GM12878 (cell line): ENCODE results near the gene ANKRD33B. TPM values are rescaled to one million over a fixed set of nuclear protein-coding genes. Genes with fewer than 3 reads are reported as not detected.
A peak's percentile ranks its signal among the peaks of the same experiment; 100 is the strongest.

ENCODE experiments used
- ATAC-seq: fragments of 200-7000 bp; cut with Tn5 transposase; 3 replicates; pipeline ENCODE4 v1.9.1; 2020; ENCODE audit warnings: mild to moderate bottlenecking, moderate library complexity
- BruUV-seq: library from RNA; stranded (reverse); fragments of 400-500 nt; replicated peaks from 2 replicates; lab custom pipeline; 2021; lab: Mats Ljungman, UMichigan
- CTCF ChIA-PET: fragments of 300-600 bp; sonication (Branson Sonifier 250); formaldehyde crosslinking; extraction: SDS; loops from one replicate; lab custom pipeline; 2021; ENCODE audit warnings: inconsistent platforms; lab: Yijun Ruan, JAX
- POLR2A ChIA-PET: fragments of 350-600 bp; formaldehyde crosslinking; extraction: SDS; loops from one replicate; lab custom pipeline; 2021; ENCODE audit warnings: inconsistent platforms; lab: Charles Lee
- RAD21 ChIA-PET: fragments of 300-600 bp; sonication (Branson Sonifier 250); formaldehyde crosslinking; loops from one replicate; lab custom pipeline; 2023; ENCODE audit warnings: antibody characterized with exemption; ENCODE audit not compliant: unreplicated experiment; lab: Charles Lee
- SMC1A ChIA-PET: fragments of 300-600 bp; sonication (Branson Sonifier 250); formaldehyde crosslinking; loops from one replicate; lab custom pipeline; 2023; ENCODE audit not compliant: unreplicated experiment, uncharacterized antibody; lab: Charles Lee
- DNase-seq: peaks from one replicate; pipeline ENCODE4 v3.0.0-alpha.2; 2011; ENCODE audit warnings: low read depth, low spot score
- FAIRE-seq: peaks from 3 replicates; lab custom pipeline; 2011; peaks lifted over from hg19 to GRCh38; lab: Jason Lieb, UNC
- H2AFZ ChIP-seq: 2 replicates; pipeline ENCODE4 v1.6.0; 2011; ENCODE audit warnings: low read depth, low read length, control low read depth; ENCODE audit not compliant: control insufficient read depth
- H3K27ac ChIP-seq: 2 replicates; pipeline ENCODE4 v1.5.1; 2011; ENCODE audit warnings: control low read depth; ENCODE audit not compliant: control insufficient read depth, insufficient read depth
- H3K27me3 ChIP-seq, 2 experiments: replicated peaks in 1 of 2; 2 replicates each; pipeline versions ENCODE4 v1.6.0 to v1.6.1; 2011; ENCODE audit warnings: low read length in 1 of 2; ENCODE audit not compliant: control insufficient read depth in 2 of 2, insufficient read depth in 2 of 2
- H3K36me3 ChIP-seq, 2 experiments: 2 replicates each; pipeline ENCODE4 v1.5.1; 2011; ENCODE audit warnings: low read length in 1 of 2; ENCODE audit not compliant: control insufficient read depth in 2 of 2, insufficient read depth in 2 of 2
- H3K4me1 ChIP-seq: 2 replicates; pipeline ENCODE4 v1.6.1; 2011; ENCODE audit warnings: mild to moderate bottlenecking, low read length, moderate library complexity, mixed read lengths; ENCODE audit not compliant: control insufficient read depth, insufficient read depth
- H3K4me2 ChIP-seq: 2 replicates; pipeline ENCODE4 v1.6.0; 2011; ENCODE audit warnings: control low read depth; ENCODE audit not compliant: control insufficient read depth, insufficient read depth
- H3K4me3 ChIP-seq: fragments of 200-600 bp; sonication (generic); 2 replicates; pipeline ENCODE4 v1.5.1; 2016
- H3K79me2 ChIP-seq: 2 replicates; pipeline ENCODE4 v1.6.0; 2011; ENCODE audit warnings: low read length; ENCODE audit not compliant: control insufficient read depth, insufficient read depth
- H3K9ac ChIP-seq: 2 replicates; pipeline ENCODE4 v1.8.0; 2011; ENCODE audit warnings: low read length, control low read depth, mixed read lengths; ENCODE audit not compliant: control insufficient read depth, insufficient read depth
- H3K9me3 ChIP-seq: replicated peaks from 3 replicates; pipeline ENCODE4 v1.5.1; 2011; ENCODE audit warnings: mild to moderate bottlenecking, low read length; ENCODE audit not compliant: control insufficient read depth, insufficient read depth
- H4K20me1 ChIP-seq: 2 replicates; pipeline ENCODE4 v1.6.0; 2011; ENCODE audit not compliant: control insufficient read depth, insufficient read depth
- ATF2 ChIP-seq: IDR thresholded peaks from 2 replicates; pipeline ENCODE4 v1.6.1; 2012; ENCODE audit warnings: low read length, inconsistent platforms
- ATF3 ChIP-seq: IDR thresholded peaks from 2 replicates; pipeline ENCODE4 v1.6.1; 2011; ENCODE audit warnings: low read depth, mild to moderate bottlenecking, low read length, moderate library complexity, borderline replicate concordance; ENCODE audit errors: extremely low read depth
- BMI1 ChIP-seq: fragments of 450-650 bp; IDR thresholded peaks from 2 replicates; pipeline ENCODE4 v1.6.1; 2016; ENCODE audit warnings: mild to moderate bottlenecking, moderate library complexity, borderline replicate concordance
- CEBPB ChIP-seq, 2 experiments: fragments of 150-350 bp in 1 of 2; IDR thresholded peaks; 2 replicates each; pipeline ENCODE4 v1.6.1; 2012 to 2014; ENCODE audit warnings: low read depth in 2 of 2, low read length in 2 of 2, borderline replicate concordance in 1 of 2, inconsistent platforms in 1 of 2
- CHD1 ChIP-seq: IDR thresholded peaks from 2 replicates; pipeline ENCODE4 v1.6.1; 2012; ENCODE audit warnings: low read depth, low read length, improper control_type of control experiment
- CTCF ChIP-seq, 3 experiments: IDR thresholded peaks in 2 of 3; conservative IDR thresholded peaks in 1 of 3; 2 replicates each; pipeline ENCODE4 v1.5.1; 2011; ENCODE audit warnings: low read depth in 3 of 3, low read length in 3 of 3, mild to moderate bottlenecking in 3 of 3, control low read depth in 2 of 3, moderate library complexity in 2 of 3, inconsistent platforms in 1 of 3, mixed read lengths in 1 of 3; ENCODE audit not compliant: control insufficient read depth in 2 of 3, insufficient read depth in 1 of 3; ENCODE audit errors: extremely low read depth in 1 of 3
- ELK1 ChIP-seq: IDR thresholded peaks from 2 replicates; pipeline ENCODE4 v1.6.1; 2012; ENCODE audit warnings: low read depth, low read length, improper control_type of control experiment
- ESRRA ChIP-seq: IDR thresholded peaks from 2 replicates; pipeline ENCODE4 v1.6.1; 2012; ENCODE audit warnings: mild to moderate bottlenecking, low read length, improper control_type of control experiment
- HCFC1 ChIP-seq: fragments of 150-350 bp; IDR thresholded peaks from 2 replicates; pipeline ENCODE4 v1.6.1; 2014; ENCODE audit warnings: low read length
- IRF4 ChIP-seq: IDR thresholded peaks from 2 replicates; pipeline ENCODE4 v1.6.1; 2011; ENCODE audit warnings: low read depth, low read length
- JUNB ChIP-seq: IDR thresholded peaks from 2 replicates; pipeline ENCODE4 v1.6.1; 2016; ENCODE audit warnings: antibody characterized with exemption, mild to moderate bottlenecking
- MAX ChIP-seq: IDR thresholded peaks from 2 replicates; pipeline ENCODE4 v1.6.1; 2012; ENCODE audit warnings: low read depth, low read length, improper control_type of control experiment
- MTA3 ChIP-seq: IDR thresholded peaks from 2 replicates; pipeline ENCODE4 v1.6.1; 2012; ENCODE audit warnings: low read length, inconsistent platforms, borderline replicate concordance
- MXI1 ChIP-seq: fragments of 150-350 bp; IDR thresholded peaks from 2 replicates; pipeline ENCODE4 v1.6.1; 2011; ENCODE audit warnings: low read depth, mild to moderate bottlenecking, inconsistent platforms, low read length, improper control_type of control experiment
- NR2F1 ChIP-seq: fragments of 450-650 bp; conservative IDR thresholded peaks from 2 replicates; pipeline ENCODE4 v1.6.1; 2017; ENCODE audit warnings: mild to moderate bottlenecking
- RBBP5 ChIP-seq: fragments of 200-600 bp; sonication (generic); conservative IDR thresholded peaks from 2 replicates; pipeline ENCODE4 v1.6.1; 2016
- RUNX3 ChIP-seq: IDR thresholded peaks from 2 replicates; pipeline ENCODE4 v1.6.1; 2012; ENCODE audit warnings: low read length, inconsistent platforms
- SMARCA5 ChIP-seq: fragments of 450-650 bp; IDR thresholded peaks from 2 replicates; pipeline ENCODE4 v1.6.1; 2017; ENCODE audit warnings: mild to moderate bottlenecking
- ZNF384 ChIP-seq: IDR thresholded peaks from 2 replicates; pipeline ENCODE4 v1.6.1; 2012; ENCODE audit warnings: low read depth, mild to moderate bottlenecking, low read length, improper control_type of control experiment, borderline replicate concordance
- WGBS: methylation state at CpG from one replicate; pipeline ENCODE4 v1.1.6; 2016; ENCODE audit warnings: low lambda C conversion rate; ENCODE audit not compliant: insufficient replicate concordance, insufficient coverage; ENCODE audit errors: missing lambda C conversion rate; 5-methylcytosine and 5-hydroxymethylcytosine counted together
- in situ Hi-C: fragments of 300-500 bp; cut with MboI; formaldehyde crosslinking; loops from 9 replicates; pipeline ENCODE4 v1.14.3; 2018; ENCODE audit warnings: mixed read lengths
- intact Hi-C: fragments of 100-400 bp; cut with micrococcal nuclease; formaldehyde crosslinking; loops from one replicate; pipeline ENCODE4 v1.14.2; 2022; ENCODE audit not compliant: unreplicated experiment
- polyA plus RNA-seq, 11 experiments: library from polyadenylated mRNA; depleted of rRNA in 4 of 11; unstranded in 6 of 11; stranded (reverse) in 5 of 11; fragments of >200 nt; fragmentation: Nextera tagmentation in 4 of 11; fragmentation: Illumina TruSeq in 1 of 11; extraction: Ambion mirVana in 4 of 11; extraction: Trizol in 1 of 11; gene quantifications; 1 replicate in 1 of 11; 2 replicates in 10 of 11; pipeline versions ENCODE4 v1.2.1 to v1.2.3, GENCODE V29; 2011 to 2016; ENCODE audit warnings: inconsistent platforms in 2 of 11, missing spikeins in 2 of 11, low read depth in 1 of 11
- total RNA-seq, 4 experiments: library from RNA; depleted of rRNA in 3 of 4; stranded (reverse); fragments of >200 nt in 3 of 4; fragmentation: Illumina TruSeq in 1 of 4; extraction: Trizol in 1 of 4; gene quantifications; 2 replicates each; pipeline versions ENCODE4 v1.2.1 to v1.2.3, GENCODE V29; 2013 to 2021

Gene ANKRD33B
- total and polyA plus RNA-seq, 10 of the 15 experiments (the other 5 are each of a cell fraction or from before 2014, with no cell fraction given): 4.9 to 61.6 (median 15.6) TPM

- no peak for TF ChIP-seq ATF2
- 0 out of 2 replicates have a peak, but pooled peaks have one; percentile 32 for TF ChIP-seq ZNF384
- TF ChIP-seq BMI1: no peak
- TF ChIP-seq MTA3: no peak
- no peak for TF ChIP-seq MAX
- TF ChIP-seq, all 136 proteins: peak for 3
Measured at GRCh38 chr5:10528056-10528816, 35.6 kb upstream of the ANKRD33B start (continued).

GRCh38 chr5:10528827-10529226, 35.0 kb upstream of the ANKRD33B start:
- H4K20me1 ChIP-seq: no peaks in the 10 kb centered on the region
- ChIA-PET CTCF (interaction anchor here (0.7 to 1.6 kb wide), 3 partner anchors 21 to 78 kb away, joined by 3 to 4 read pairs (median 4); no protein-coding TSS in a partner anchor), SMC1A (interaction anchor here (0.8 to 1.4 kb wide), 5 partner anchors 8 to 99 kb away, joined by 3 to 8 read pairs (median 3); no protein-coding TSS in a partner anchor), POLR2A (no interaction called here), RAD21 (interaction anchor here (0.7 to 1.2 kb wide), 2 partner anchors 32 to 99 kb away, joined by 3 read pairs; no protein-coding TSS in a partner anchor)
- no peak overlapping the region for H3K9ac ChIP-seq
- no peaks in the 10 kb centered on the region for H3K27me3 ChIP-seq
- no peaks in the 10 kb centered on the region; the same call in 2 of the 3 replicates for H3K9me3 ChIP-seq
- intact Hi-C loops: no loop called here
- H3K27ac ChIP-seq: no peak overlapping the region
- in situ Hi-C loops: no loop called here
- no peak overlapping the region for H3K4me2 ChIP-seq
- H3K4me3 ChIP-seq: no peak overlapping the region
- 31% methylated on average over 1 of the region's 1 CpG for WGBS
- ATAC-seq: no peak
- no peaks in the 10 kb centered on the region for H3K79me2 ChIP-seq
- no peak for DNase-seq
- no peak for FAIRE-seq
- H3K36me3 ChIP-seq: no peaks in the 10 kb centered on the region
- H2AFZ ChIP-seq: no peak overlapping the region
- peaks cover 11% of the 10 kb centered on the region for H3K4me1 ChIP-seq
- BruUV-seq: no TSS peak
- TF ChIP-seq CTCF (IDR thresholded peaks at IDR 0.05 in 2 of 3, conservative IDR thresholded peaks at IDR 0.05 in 1 of 3; ENCODE audit: control insufficient read depth in 2 of 3, extremely low read depth in 1 of 3, insufficient read depth in 1 of 3, low read depth in 3 of 3, low read length in 3 of 3): no peak
- no peak for TF ChIP-seq JUNB
- no peak for TF ChIP-seq CEBPB (IDR thresholded peaks at IDR 0.05; ENCODE audit: borderline replicate concordance in 1 of 2, low read depth in 2 of 2, low read length in 2 of 2)
- TF ChIP-seq ELK1: no peak
- no peak for TF ChIP-seq SMARCA5
- TF ChIP-seq CHD1: no peak
- no peak for TF ChIP-seq NR2F1
- TF ChIP-seq ESRRA: no peak
- no peak for TF ChIP-seq ATF3
- TF ChIP-seq HCFC1: no peak
- no peak for TF ChIP-seq MXI1
- no peak for TF ChIP-seq IRF4
- TF ChIP-seq RBBP5: no peak
- TF ChIP-seq RUNX3: no peak
